Breast epithelium (tissue), 3 donors: ENCODE data around the gene MRTFA.

Experiments used
- POLR2A ChIP-seq: fragments of 450-650 bp; IDR thresholded peaks from one replicate; pipeline ENCODE4 v1.6.1; 2016; ENCODE audit warnings: antibody characterized with exemption, mild to moderate bottlenecking, moderate library complexity
- POLR2AphosphoS5 ChIP-seq, 3 donors: sonication (generic); formaldehyde crosslinking; IDR thresholded peaks; one replicate each; pipeline ENCODE4 v1.6.1; 2017; ENCODE audit warnings: antibody characterized with exemption in 3 of 3
- TF ChIP-seq, protein P1 (sequence below), 3 donors: fragments of 450-650 bp; IDR thresholded peaks; one replicate each; pipeline ENCODE4 v1.5.1; 2016 to 2017; ENCODE audit warnings: antibody characterized with exemption in 3 of 3, mild to moderate bottlenecking in 3 of 3, moderate library complexity in 3 of 3

DNA sequence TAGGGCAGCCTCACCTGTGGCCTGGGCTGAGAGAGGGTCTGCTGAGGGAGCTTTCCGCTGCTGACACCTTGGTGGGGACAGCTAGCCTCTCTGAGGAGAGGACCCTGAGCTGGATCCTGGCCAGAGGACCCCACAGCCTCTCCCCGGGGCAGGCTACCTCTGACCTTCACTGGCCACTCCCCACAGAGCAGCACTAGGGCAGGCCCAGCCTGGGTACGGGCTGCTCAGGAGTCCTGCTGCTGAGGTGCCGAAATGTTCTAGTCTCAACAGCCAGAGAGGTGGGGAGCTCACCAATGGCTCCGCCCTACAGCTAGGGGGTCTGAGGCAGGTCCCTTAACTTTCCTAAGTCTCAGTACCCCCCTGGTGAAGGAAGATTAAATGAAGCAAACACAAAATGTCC is 218.6 kb downstream of the MRTFA start:
- TF ChIP-seq, protein P1, sequence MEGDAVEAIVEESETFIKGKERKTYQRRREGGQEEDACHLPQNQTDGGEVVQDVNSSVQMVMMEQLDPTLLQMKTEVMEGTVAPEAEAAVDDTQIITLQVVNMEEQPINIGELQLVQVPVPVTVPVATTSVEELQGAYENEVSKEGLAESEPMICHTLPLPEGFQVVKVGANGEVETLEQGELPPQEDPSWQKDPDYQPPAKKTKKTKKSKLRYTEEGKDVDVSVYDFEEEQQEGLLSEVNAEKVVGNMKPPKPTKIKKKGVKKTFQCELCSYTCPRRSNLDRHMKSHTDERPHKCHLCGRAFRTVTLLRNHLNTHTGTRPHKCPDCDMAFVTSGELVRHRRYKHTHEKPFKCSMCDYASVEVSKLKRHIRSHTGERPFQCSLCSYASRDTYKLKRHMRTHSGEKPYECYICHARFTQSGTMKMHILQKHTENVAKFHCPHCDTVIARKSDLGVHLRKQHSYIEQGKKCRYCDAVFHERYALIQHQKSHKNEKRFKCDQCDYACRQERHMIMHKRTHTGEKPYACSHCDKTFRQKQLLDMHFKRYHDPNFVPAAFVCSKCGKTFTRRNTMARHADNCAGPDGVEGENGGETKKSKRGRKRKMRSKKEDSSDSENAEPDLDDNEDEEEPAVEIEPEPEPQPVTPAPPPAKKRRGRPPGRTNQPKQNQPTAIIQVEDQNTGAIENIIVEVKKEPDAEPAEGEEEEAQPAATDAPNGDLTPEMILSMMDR (IDR thresholded peaks at IDR 0.05): no peak
- no peak for TF ChIP-seq POLR2A
- TF ChIP-seq POLR2AphosphoS5 (IDR thresholded peaks at IDR 0.05): no peak
